GM23248 (cell line): ENCODE measurements around the gene NXT1. TPM values are rescaled to one million over a fixed set of nuclear protein-coding genes. Genes with fewer than 3 reads are reported as not detected.
"Not testable (repeated sequence)": the region's sequence is repeated elsewhere in the genome, so short reads cannot be mapped to it uniquely, and the experiment has no call there.

Experiments
- DNase-seq: peaks from one replicate; pipeline ENCODE4 v3.0.0-alpha.2; 2015
- H2AFZ ChIP-seq: fragments of 200-600 bp; sonication (generic); 2 replicates; pipeline ENCODE4 v1.6.1; 2016; ENCODE audit warnings: antibody characterized with exemption
- H3F3A ChIP-seq: fragments of 200-600 bp; sonication (generic); 2 replicates; pipeline ENCODE4 v1.6.1; 2016; ENCODE audit warnings: mild to moderate bottlenecking, antibody characterized with exemption, mixed run types; ENCODE audit not compliant: insufficient read depth
- H3K27ac ChIP-seq: fragments of 200-600 bp; sonication (generic); 2 replicates; pipeline ENCODE4 v1.5.1; 2016; ENCODE audit warnings: mild to moderate bottlenecking
- H3K27me3 ChIP-seq: fragments of 200-600 bp; sonication (generic); replicated peaks from 2 replicates; pipeline ENCODE4 v1.6.1; 2016; ENCODE audit warnings: mild to moderate bottlenecking; ENCODE audit not compliant: insufficient read depth
- H3K36me3 ChIP-seq: fragments of 200-600 bp; sonication (generic); 2 replicates; pipeline ENCODE4 v1.6.1; 2016; ENCODE audit warnings: low read depth, mild to moderate bottlenecking
- H3K4me1 ChIP-seq: fragments of 200-600 bp; sonication (generic); 2 replicates; pipeline ENCODE4 v1.6.1; 2016; ENCODE audit warnings: mild to moderate bottlenecking; ENCODE audit not compliant: insufficient read depth
- H3K4me2 ChIP-seq: fragments of 200-600 bp; sonication (generic); one replicate; pipeline ENCODE4 v1.6.1; 2016; ENCODE audit warnings: mild to moderate bottlenecking; ENCODE audit not compliant: unreplicated experiment
- H3K4me3 ChIP-seq: fragments of 200-600 bp; sonication (generic); 2 replicates; pipeline ENCODE4 v1.5.1; 2016; ENCODE audit warnings: mild to moderate bottlenecking
- H3K79me2 ChIP-seq: fragments of 200-600 bp; sonication (generic); 2 replicates; pipeline ENCODE4 v1.6.1; 2016; ENCODE audit warnings: mild to moderate bottlenecking; ENCODE audit not compliant: insufficient read depth
- H3K9ac ChIP-seq: fragments of 200-600 bp; sonication (generic); 2 replicates; pipeline ENCODE4 v1.6.1; 2016; ENCODE audit warnings: mild to moderate bottlenecking
- H3K9me2 ChIP-seq: fragments of 200-600 bp; sonication (generic); 2 replicates; pipeline ENCODE4 v1.6.1; 2016; ENCODE audit warnings: mixed run types, mild to moderate bottlenecking, moderate library complexity; ENCODE audit not compliant: insufficient read depth
- H3K9me3 ChIP-seq: fragments of 200-600 bp; sonication (generic); one replicate; pipeline ENCODE4 v1.6.1; 2017; ENCODE audit warnings: low read depth
- H4K20me1 ChIP-seq: fragments of 200-600 bp; sonication (generic); 2 replicates; pipeline ENCODE4 v1.6.0; 2016; ENCODE audit not compliant: insufficient read depth
- EZH2 ChIP-seq: fragments of 200-600 bp; sonication (generic); IDR thresholded peaks from 2 replicates; pipeline ENCODE4 v1.6.1; 2018; ENCODE audit warnings: antibody characterized with exemption, mild to moderate bottlenecking; ENCODE audit not compliant: insufficient read depth, poor library complexity, severe bottlenecking
- EZH2phosphoT487 ChIP-seq: fragments of 200-600 bp; sonication (generic); IDR thresholded peaks from 2 replicates; pipeline ENCODE4 v1.6.1; 2018; ENCODE audit warnings: antibody characterized with exemption, moderate library complexity, mild to moderate bottlenecking, low read depth; ENCODE audit not compliant: insufficient read depth
- WGBS, 2 experiments: methylation state at CpG; one replicate each; pipeline ENCODE4 v1.1.6; 2015 to 2017; ENCODE audit warnings: low lambda C conversion rate in 2 of 2, low coverage in 1 of 2; ENCODE audit errors: missing lambda C conversion rate in 2 of 2; 5-methylcytosine and 5-hydroxymethylcytosine counted together
- in situ Hi-C: fragments of 300-500 bp; cut with MboI; formaldehyde crosslinking; loops from 2 replicates; pipeline ENCODE4 v1.15.0; 2020
- polyA plus RNA-seq: library from polyadenylated mRNA; unstranded; fragments of >200 nt; fragmentation: Nextera tagmentation; extraction: Ambion mirVana; gene quantifications from 2 replicates; pipeline ENCODE4 v1.2.1, GENCODE V29; 2016
- total RNA-seq: library from RNA; depleted of rRNA; stranded (reverse); fragments of >200 nt; shearing (Covaris generic); gene quantifications from 2 replicates; pipeline ENCODE4 v1.2.3, GENCODE V29; 2014

Gene NXT1
- total and polyA plus RNA-seq, 2 experiments from 2014 or later = 29.8 to 31.5 TPM

DNA sequence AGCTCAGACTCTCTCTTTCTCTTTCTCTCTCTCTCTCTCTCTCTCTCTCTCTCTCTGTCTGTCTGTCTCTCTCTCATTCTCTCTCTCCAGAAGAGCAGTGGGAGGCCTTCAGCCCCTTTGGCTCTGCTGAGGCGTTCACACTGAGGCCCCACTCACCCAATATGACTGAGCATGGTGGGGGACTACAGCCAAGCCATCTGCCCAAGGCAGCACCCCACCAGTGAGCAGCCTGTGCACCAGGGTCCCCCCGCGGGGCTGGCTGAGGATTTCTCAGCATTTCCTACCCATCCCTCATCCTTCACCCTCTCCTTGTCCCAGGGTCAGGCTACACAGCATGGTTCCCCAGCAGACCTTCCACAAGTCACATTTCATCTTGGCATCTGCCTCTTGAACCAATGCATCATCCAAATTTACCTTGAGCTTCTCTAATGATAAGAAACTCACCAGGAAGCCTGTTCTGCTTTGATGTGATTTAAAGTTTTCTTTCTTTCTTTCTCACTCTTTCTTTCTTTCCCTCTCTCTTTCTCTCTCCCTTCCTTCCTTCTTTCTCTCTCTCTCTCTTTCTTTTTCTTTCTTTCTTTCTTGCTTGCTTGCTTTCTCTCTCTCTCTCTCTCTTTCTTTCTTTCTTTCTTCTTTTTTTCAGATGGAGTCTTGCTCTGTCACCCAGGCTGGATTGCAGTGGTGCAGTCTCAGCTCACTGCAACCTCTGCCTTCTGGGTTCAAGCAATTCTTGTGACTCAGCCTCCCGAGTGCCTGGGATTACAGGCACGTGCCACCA, 47.1 kb upstream of the NXT1 start:
- Histone ChIP-seq H3K9me3 (no peaks in the 10 kb centered on the region), H3K4me3 (no peak overlapping the region), H3K9me2 (no peaks in the 10 kb centered on the region), H3K4me2 (no peak overlapping the region), H3K4me1 (no peaks in the 10 kb centered on the region), H3F3A (peaks cover 12% of the 10 kb centered on the region; the same call in 1 of the 2 replicates), H3K36me3 (no peaks in the 10 kb centered on the region), H3K27ac (no peak overlapping the region), H3K9ac (no peak overlapping the region), H2AFZ (no peak overlapping the region), H3K27me3 (0 out of 2 replicates have a peak, but pooled peaks cover 5% of the 10 kb centered on the region), H3K79me2 (no peaks in the 10 kb centered on the region), H4K20me1 (no peaks in the 10 kb centered on the region)
- TF ChIP-seq EZH2 (no peak), EZH2phosphoT487 (no peak)
- in situ Hi-C loops = no loop called here
- 47 to 50% methylated on average over 5 of the region's 5 CpGs for WGBS, 2 experiments
- no peak for DNase-seq

DNA sequence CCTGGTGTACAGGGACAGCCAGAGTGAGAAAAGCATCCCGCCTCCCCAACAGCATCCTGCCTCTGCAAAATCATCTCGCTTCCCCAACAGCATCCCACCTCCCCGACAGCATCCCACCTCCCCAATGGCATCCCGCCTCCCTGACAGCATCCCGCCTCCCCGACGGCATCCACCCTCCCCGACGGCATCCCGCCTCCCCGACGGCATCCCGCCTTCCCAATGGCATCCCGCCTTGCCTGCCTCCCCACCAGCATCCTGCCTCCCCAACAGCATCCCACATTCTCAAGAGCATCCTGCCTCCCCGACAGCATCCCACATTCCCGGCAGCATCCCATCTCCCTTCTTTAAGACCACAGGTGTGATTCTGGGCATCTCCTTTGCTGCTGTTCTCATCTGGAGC, 46.0 kb upstream of the NXT1 start:
- H3K4me1 ChIP-seq = no peaks in the 10 kb centered on the region
- H3K79me2 ChIP-seq = no peaks in the 10 kb centered on the region
- H3K9me3 ChIP-seq = no peaks in the 10 kb centered on the region
- H3K9ac ChIP-seq = no peak overlapping the region
- H3K9me2 ChIP-seq = no peaks in the 10 kb centered on the region
- no peak overlapping the region for H3K4me3 ChIP-seq
- H3F3A ChIP-seq = peaks cover 12% of the 10 kb centered on the region; the same call in 1 of the 2 replicates
- H3K36me3 ChIP-seq = no peaks in the 10 kb centered on the region
- no peaks in the 10 kb centered on the region for H4K20me1 ChIP-seq
- 80 to 82% methylated on average over 5 to 16 of the region's 16 CpGs for WGBS, 2 experiments
- H3K27me3 ChIP-seq = 0 out of 2 replicates have a peak, but pooled peaks cover 5% of the 10 kb centered on the region
- TF ChIP-seq EZH2 (no peak), EZH2phosphoT487 (no peak)
- H2AFZ ChIP-seq = no peak overlapping the region
- no peak for DNase-seq
- in situ Hi-C loops = no loop called here
- H3K4me2 ChIP-seq = no peak overlapping the region
- H3K27ac ChIP-seq = no peak overlapping the region

DNA sequence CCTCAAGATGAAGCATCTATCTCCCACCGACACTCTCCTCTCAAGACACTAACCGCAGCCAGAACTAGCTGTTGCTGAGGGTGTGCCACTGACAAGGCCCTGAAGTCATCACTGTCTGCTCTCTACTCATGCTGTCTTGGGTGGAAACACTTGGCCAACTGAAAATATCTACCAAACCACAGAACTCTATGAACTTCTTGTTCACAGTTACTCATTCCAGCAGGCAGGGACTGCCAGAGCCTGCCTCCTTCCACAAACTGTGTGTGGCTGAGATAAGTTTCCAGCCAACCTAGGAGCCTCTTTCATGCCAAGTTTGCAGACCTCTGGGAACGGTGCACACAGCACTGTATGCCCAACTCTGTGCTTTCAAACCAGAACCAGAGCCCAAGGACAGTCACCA, 45.5 kb upstream of the NXT1 start:
- H3K9me2 ChIP-seq = no peaks in the 10 kb centered on the region
- H3K79me2 ChIP-seq = no peaks in the 10 kb centered on the region
- H3K4me1 ChIP-seq = no peaks in the 10 kb centered on the region
- peaks cover 12% of the 10 kb centered on the region; the same call in 1 of the 2 replicates for H3F3A ChIP-seq
- DNase-seq = peak; percentile 88
- no peak overlapping the region for H3K4me2 ChIP-seq
- WGBS, 2 experiments = 9 to 15% methylated on average over 3 of the region's 3 CpGs
- in situ Hi-C loops = no loop called here
- no peaks in the 10 kb centered on the region for H4K20me1 ChIP-seq
- H3K36me3 ChIP-seq = no peaks in the 10 kb centered on the region
- no peak for TF ChIP-seq EZH2phosphoT487
- TF ChIP-seq EZH2 = no peak
- no peaks in the 10 kb centered on the region for H3K9me3 ChIP-seq
- 0 out of 2 replicates have a peak, but pooled peaks cover 5% of the 10 kb centered on the region for H3K27me3 ChIP-seq
- no peak overlapping the region for H2AFZ ChIP-seq
- H3K27ac ChIP-seq = no peak overlapping the region
- no peak overlapping the region for H3K9ac ChIP-seq
- H3K4me3 ChIP-seq = no peak overlapping the region

DNA sequence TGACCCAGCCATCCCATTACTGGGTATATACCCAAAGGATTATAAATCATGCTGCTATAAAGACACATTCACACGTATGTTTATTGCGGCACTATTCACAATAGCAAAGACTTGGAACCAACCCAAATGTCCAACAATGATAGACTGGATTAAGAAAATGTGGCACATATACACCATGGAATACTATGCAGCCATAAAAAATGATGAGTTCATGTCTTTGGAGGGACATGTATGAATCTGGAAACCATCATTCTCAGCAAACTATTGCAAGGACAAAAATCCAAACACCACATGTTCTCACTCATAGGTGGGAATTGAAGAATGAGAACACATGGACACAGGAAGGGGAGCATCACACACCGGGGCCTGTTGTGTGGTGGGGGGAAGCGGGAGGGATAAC, 43.2 kb upstream of the NXT1 start:
- H2AFZ ChIP-seq, H3K9me3 ChIP-seq, H3K9ac ChIP-seq, H3K4me1 ChIP-seq, H3K79me2 ChIP-seq, H3K27ac ChIP-seq, H4K20me1 ChIP-seq, H3K36me3 ChIP-seq, H3K4me3 ChIP-seq, H3K27me3 ChIP-seq, H3K9me2 ChIP-seq, in situ Hi-C loops, H3K4me2 ChIP-seq, DNase-seq: not testable (repeated sequence)
- H3F3A ChIP-seq = peaks cover 12% of the 10 kb centered on the region; the same call in 1 of the 2 replicates
- WGBS, 2 experiments = 76 to 100% methylated on average over 2 to 4 of the region's 4 CpGs
